Stimulated activated CD4-positive, alpha-beta T cell treated with anti-CD3 and anti-CD28 coated beads, Interleukin-4, amount 100 ng/mL, for 48 hours (primary cell): ENCODE data around the gene QPRT.
"Not testable (repeated sequence)": the region's sequence is repeated elsewhere in the genome, so short reads cannot be mapped to it uniquely, and the experiment has no call there.

ENCODE experiments used
- DNase-seq, 2 donors: peaks; one replicate each; pipeline ENCODE4 v3.0.0-alpha.2; 2020; ENCODE audit warnings: low read depth in 2 of 2

Gene QPRT

DNA sequence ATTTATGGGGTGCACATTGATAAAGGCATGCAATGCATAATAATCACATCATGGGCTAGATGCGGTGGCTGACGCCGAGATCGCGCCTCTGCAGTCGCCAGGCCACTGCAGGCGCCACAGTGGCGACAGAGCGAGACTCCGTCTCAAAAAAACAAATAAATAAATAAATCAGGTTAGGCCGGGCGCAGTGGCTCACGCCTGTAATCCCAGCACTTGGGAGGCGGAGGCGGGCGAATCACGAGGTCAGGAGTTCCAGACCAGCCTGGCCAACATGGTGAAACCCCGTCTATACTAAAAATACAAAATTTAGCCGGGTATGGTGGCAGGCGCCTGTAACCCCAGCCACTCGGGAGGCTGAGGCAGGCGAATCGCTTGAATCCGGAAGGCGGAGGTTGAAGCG lies 13.6 kb downstream of the QPRT start:
- not testable (repeated sequence) for DNase-seq

DNA sequence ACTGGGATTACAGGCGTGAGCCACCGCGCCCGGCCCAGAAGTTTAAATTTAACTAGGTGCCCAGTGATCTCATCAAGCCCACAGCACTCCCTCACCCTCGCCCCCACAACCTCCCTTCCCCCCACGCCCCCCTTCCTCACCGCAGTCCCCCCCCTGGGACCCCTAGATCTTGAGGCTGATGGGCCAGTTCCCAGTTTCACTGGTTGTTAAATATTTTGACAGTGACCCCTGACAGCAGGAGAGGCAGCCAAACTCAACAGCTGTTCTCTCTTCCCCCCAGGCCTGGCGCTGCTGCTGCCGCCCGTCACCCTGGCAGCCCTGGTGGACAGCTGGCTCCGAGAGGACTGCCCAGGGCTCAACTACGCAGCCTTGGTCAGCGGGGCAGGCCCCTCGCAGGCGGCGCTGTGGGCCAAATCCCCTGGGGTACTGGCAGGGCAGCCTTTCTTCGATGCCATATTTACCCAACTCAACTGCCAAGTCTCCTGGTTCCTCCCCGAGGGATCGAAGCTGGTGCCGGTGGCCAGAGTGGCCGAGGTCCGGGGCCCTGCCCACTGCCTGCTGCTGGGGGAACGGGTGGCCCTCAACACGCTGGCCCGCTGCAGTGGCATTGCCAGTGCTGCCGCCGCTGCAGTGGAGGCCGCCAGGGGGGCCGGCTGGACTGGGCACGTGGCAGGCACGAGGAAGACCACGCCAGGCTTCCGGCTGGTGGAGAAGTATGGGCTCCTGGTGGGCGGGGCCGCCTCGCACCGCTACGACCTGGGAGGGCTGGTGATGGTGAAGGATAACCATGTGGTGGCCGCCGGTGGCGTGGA lies 15.6 kb downstream of the QPRT start:
- no peak for DNase-seq

GRCh38 chr16:29695675-29696074 lies 16.7 kb downstream of the QPRT start:
- not testable (repeated sequence) for DNase-seq

- DNase-seq, result no peak
Measured at GRCh38 chr16:29696881-29697331, 17.9 kb downstream of the QPRT start.

- DNase-seq, result no peak
Measured at GRCh38 chr16:29697391-29697790, 18.4 kb downstream of the QPRT start.

DNA sequence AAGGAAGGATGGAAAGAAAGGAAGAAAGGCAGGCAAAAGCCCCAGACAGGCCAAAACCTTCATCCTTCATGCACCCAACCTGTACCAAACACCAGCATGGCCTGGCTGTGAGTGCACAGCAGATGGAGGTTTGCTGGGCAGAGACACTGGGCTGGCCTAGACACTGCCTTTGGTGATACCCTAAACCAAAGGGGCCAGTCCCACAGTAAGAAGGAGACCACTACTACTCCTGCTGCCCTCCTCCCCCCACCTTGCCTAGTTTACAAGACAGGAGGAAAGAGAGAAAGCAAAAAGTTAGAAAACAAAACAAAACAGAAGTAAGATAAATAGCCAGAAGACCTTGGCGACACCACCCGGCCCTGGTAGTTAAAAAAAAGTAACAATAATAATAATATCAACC lies 19.1 kb downstream of the QPRT start:
- DNase-seq, result no peak

DNA sequence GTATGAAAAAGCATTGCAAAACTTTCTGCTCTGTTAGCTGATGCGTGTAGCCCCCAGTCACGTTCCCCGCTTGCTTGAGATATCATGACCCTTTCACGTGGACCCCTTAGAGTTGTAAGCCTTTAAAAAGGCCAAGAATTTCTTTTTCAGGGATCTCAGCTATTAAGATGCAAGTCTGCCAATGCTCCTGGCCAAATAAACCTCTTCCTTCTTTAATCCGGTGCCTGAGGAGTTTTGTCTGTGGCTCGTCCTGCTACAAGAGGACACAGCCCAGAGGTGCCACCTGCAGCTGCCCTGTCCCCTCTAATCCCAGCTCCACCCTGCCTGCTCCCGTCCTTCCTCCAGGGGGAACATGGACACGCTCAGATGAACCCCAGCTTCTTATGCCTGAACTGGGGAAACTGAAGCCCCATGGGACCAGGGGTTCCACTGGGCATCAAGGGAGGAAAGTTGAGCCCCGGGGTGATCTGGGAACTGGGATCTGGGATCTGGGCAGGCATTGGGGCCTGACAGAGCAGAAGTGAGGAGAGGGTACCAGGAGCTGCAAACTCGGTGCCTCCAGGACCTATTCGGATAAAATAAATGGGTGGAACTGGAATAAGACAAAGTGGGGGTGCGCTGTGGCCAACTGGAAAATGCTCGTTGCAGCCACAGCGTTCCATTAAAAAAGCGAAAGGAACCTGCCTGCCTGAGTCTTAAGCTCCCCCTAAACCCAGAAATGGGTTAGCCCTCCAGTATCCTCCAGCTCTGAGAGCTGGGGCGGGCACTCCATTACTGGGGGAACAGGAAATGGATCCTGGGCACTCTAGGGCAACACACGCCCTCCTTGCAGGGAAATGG lies 19.7 kb downstream of the QPRT start:
- no peak for DNase-seq

DNA sequence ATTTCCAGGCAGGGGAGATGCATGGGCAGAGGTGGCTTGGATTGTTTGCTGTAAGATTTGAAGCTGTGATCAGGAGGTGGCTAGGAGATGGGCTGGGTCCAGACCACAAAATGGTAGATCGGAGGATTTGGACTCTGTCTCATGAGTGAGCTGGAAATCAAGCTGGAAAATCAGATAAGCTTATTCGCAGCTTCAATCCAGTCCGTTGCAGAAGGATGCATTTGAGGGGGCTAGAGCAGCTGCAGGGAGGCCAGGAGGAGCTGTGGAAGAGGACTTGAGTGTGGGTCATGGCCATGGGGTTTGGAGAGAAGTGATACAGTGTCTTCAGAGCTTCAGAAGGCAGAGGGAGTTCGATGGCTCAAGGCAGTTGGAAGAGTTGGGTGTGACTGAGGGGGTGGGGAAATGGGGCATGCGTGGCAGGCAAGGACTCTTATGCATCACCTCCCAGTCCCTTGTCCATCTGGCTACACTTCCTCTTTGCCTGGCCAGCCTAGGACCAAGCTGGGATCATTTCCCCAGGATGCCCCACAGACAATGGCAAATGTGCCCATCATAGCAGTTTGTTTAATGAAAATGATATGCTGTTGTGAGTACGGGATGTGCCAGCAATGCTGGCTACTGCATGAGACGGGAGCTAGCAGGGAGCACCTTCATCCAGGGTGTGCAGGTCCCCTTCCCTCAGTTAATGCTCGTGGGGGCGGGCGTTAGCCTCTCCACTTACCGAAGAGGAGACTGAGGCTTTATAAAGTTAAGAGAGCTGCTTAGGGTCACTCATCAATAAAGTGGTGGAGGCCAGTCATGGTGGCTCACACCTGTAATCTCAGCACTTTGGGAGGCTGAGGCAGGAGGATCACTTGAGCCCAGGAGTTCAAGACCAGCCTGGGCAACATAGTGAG lies 20.6 kb downstream of the QPRT start:
- no peak for DNase-seq

DNA sequence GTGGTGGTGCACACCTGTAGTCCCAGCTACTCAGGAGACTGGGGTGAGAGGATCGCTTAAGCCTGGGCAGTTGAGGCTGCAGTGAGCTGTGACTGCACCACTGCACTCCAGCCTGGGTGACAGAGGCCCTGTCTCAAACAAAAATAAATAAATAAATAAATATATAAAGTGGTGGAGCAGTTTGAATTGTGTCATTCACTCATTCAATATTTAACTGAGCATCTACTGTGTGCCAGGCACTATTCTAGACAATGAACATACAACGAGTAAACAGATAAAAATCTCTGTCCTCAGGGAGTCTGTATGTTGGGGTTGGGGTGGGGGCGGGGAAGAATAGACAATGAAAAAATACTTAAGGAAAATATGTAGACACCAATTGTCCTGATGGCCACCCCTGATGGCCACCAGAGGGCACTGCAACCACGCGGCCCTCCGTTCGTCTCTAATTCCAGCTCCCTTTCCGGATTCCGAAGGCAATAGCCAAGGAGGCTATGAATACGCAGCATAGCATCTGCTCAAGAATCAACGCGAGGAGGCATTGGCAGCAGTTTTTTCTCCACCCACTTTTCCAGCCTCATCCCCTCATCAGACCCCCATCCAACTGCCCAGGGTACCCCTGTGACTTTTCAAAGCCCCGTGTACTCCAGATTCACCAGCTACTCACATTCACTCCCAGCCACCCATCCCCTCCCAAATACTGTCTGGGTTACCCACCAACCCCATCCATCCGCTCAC lies 21.4 kb downstream of the QPRT start:
- peak; percentile 63 to 65 for DNase-seq

- DNase-seq, result no peak
Measured at GRCh38 chr16:29701214-29701555, 22.2 kb downstream of the QPRT start.

DNA sequence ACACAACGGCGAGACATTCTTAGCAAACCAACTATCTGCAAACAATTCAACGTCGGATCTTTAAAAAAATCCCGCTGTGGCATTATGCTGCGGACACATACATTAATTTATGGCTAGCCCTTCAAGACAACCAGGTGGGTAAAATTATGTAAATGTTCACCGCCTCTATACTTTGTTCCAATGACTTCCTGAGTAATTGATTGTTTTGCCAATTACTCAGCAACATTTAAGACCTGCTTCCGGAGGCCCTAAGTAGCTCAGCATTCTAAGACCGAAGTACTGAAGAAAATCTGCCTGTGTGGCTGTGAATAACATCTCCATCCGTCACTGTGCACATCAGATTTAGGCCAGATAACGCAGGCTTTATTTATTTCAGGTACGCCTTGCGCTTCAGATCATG lies 23.3 kb downstream of the QPRT start:
- DNase-seq, result no peak

GRCh38 chr16:29705030-29705429 lies 26.1 kb downstream of the QPRT start:
- no peak for DNase-seq

GRCh38 chr16:29707160-29707559 lies 28.2 kb downstream of the QPRT start:
- not testable (repeated sequence) for DNase-seq

GRCh38 chr16:29708917-29709600 lies 30.1 kb downstream of the QPRT start:
- no peak for DNase-seq

GRCh38 chr16:29709657-29710056 lies 30.7 kb downstream of the QPRT start:
- DNase-seq, result not testable (repeated sequence)

GRCh38 chr16:29710227-29711219 lies 31.5 kb downstream of the QPRT start:
- no peak for DNase-seq

- DNase-seq, result no peak
Measured at GRCh38 chr16:29712809-29713208, 33.8 kb downstream of the QPRT start.

DNA sequence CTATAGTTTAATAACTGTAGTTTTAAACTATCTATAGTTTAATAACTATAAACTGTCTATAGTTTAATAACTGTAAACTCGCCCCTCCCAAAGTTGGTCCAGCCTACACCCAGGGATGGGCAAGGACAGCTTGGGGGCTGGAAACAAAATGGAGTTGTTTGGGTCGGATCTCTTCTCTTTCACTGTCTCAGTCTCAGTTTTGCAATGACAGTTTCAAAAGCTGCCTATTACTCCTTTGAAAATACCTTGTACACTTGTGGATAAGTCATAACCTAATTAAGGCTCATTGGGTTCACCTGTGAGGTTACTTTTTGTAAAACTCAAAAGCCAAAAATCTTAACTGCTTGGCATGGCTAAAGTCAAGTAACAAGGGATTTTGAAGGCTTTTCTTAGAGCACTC lies 35.4 kb downstream of the QPRT start:
- DNase-seq, result no peak

DNA sequence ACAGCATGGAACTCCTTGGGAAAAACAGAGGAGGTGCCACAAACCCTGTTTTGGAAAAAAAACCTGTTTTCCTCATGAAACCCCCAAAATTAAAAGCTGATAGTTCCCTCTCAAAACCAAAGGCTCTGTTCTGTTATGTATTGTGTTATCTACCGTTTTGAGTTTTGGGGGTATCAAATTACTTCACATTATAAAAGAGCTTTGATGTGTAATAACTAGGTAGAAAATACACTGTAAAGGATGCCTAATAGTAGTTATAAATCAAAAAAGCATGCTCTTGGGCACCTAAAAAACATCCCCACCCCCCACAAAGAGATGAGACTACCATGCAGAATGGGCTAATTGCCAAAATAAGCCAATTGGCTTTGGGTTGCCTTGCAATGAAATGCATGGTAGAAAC lies 36.0 kb downstream of the QPRT start:
- no peak for DNase-seq
